Measurements from ENCODE around the gene BRD4.

GRCh38 chr19:15316498-15316897 is 15.8 kb downstream of the BRD4 start:
- TF ChIP-seq EZH2 (IDR thresholded peaks at IDR 0.05), result no peak
- TF ChIP-seq POLR2AphosphoS5 (IDR thresholded peaks at IDR 0.05; ENCODE audit: borderline replicate concordance, low read depth, low read length), result no peak
- no peak for TF ChIP-seq FOXP2 (optimal IDR thresholded peaks at IDR 0.05; ENCODE audit: control extremely low read depth, extremely low read length, insufficient read depth)
